Activated T-cell treated with anti-CD3 and anti-CD28 coated beads, Interleukin-2, amount 50 U/mL, for 72 hours (primary cell): ENCODE data around the gene GTF2E1. TPM values are rescaled to one million over a fixed set of nuclear protein-coding genes. Genes with fewer than 3 reads are reported as not detected.

Experiments
- ATAC-seq, 2 donors: fragments of 150-1000 bp; cut with Tn5 transposase; replicated peaks in 1 of 2; 2 replicates each; pipeline ENCODE4 v1.10.0; 2021; ENCODE audit warnings: moderate library complexity in 2 of 2, mild to moderate bottlenecking in 1 of 2
- DNase-seq, 2 donors: peaks; one replicate each; pipeline ENCODE4 v3.0.0; 2021 to 2022; ENCODE audit warnings: mixed read lengths in 1 of 2
- H3K27ac Mint-ChIP-seq: one replicate; pipeline ENCODE4 v1.8.0; 2022; ENCODE audit warnings: mild to moderate bottlenecking, moderate library complexity, mixed read lengths
- H3K27me3 Mint-ChIP-seq: one replicate; pipeline ENCODE4 v1.8.0; 2022; ENCODE audit warnings: low read depth, mixed read lengths
- H3K36me3 Mint-ChIP-seq, 2 donors: one replicate each; pipeline ENCODE4 v1.8.0; 2022; ENCODE audit warnings: mixed read lengths in 2 of 2, mild to moderate bottlenecking in 1 of 2; ENCODE audit not compliant: insufficient read depth in 2 of 2
- H3K4me1 Mint-ChIP-seq: one replicate; pipeline ENCODE4 v1.8.0; 2022; ENCODE audit warnings: low read depth, mixed read lengths
- H3K4me3 Mint-ChIP-seq, 2 donors: one replicate each; pipeline ENCODE4 v1.8.0; 2022; ENCODE audit warnings: mild to moderate bottlenecking in 2 of 2, mixed read lengths in 2 of 2, moderate library complexity in 2 of 2
- H3K9me3 Mint-ChIP-seq, 2 donors: one replicate each; pipeline ENCODE4 v1.8.0; 2022; ENCODE audit warnings: mixed read lengths in 2 of 2
- total RNA-seq, 2 donors: library from RNA; stranded (reverse); gene quantifications; one replicate each; pipeline ENCODE4 v1.2.3, GENCODE V29; 2022

Gene GTF2E1
- total RNA-seq, 2 donors from 2014 or later, result 15.9 to 24.1 TPM

DNA sequence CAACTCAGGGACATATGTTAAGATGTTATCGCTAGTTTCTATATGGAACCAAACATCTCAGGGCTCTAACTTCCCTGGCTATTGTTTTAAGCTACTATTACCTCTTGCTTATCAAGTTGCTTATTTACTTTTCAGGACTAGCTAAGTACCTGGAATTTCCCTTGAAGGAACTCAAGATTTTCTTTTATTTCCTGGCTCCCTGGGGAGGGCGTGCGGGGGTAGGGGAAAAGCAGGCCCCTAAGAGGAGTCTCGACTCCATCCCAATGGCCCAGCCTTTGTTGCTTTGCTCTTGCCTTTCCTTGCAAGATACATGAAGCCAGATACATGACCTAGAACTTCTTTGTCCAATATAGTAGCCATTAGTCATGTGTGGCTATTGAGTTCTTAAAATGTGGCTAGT is 88.5 kb downstream of the GTF2E1 start:
- Mint-ChIP-seq H3K4me3 (no peak overlapping the region), H3K36me3 (no peaks in the 10 kb centered on the region), H3K9me3 (no peaks in the 10 kb centered on the region), H3K27me3 (no peaks in the 10 kb centered on the region), H3K27ac (no peak overlapping the region), H3K4me1 (no peaks in the 10 kb centered on the region)
- no peak for DNase-seq
- ATAC-seq, result no peak

Other genes starting within 250 kb of the GTF2E1 start
- 100 to 1,000 TPM in 1 of 2 donors, 10 to 100 TPM in 1; 97.1 to 106 TPM for gene NDUFB4, start 146.4 kb upstream of the GTF2E1 start, total RNA-seq
- gene HGD, start 60.5 kb upstream of the GTF2E1 start, total RNA-seq, result 1 to 10 TPM in 1 of 2 donors, under 1 TPM in 1; 0.74 to 1.8 TPM
- 10 to 100 TPM; 25.9 to 26.9 TPM for gene RABL3, start 228 bp upstream of the GTF2E1 start, total RNA-seq
- not detected for gene STXBP5L, start 165.5 kb downstream of the GTF2E1 start, total RNA-seq